Ovary (tissue), 3 donors: ENCODE measurements around the gene BORCS5.

ENCODE experiments used
- CTCF ChIP-seq, 3 donors: fragments of 450-650 bp in 2 of 3; fragments of 200-600 bp in 1 of 3; IDR thresholded peaks; one replicate each; pipeline versions ENCODE4 v1.5.1 to v1.8.0; 2016 to 2022; ENCODE audit warnings: antibody characterized with exemption in 3 of 3, mild to moderate bottlenecking in 1 of 3
- EP300 ChIP-seq: sonication (generic); formaldehyde crosslinking; IDR thresholded peaks from one replicate; pipeline ENCODE4 v1.6.1; 2017; ENCODE audit warnings: antibody characterized with exemption
- POLR2A ChIP-seq: fragments of 450-650 bp; IDR thresholded peaks from one replicate; pipeline ENCODE4 v1.6.1; 2017; ENCODE audit warnings: antibody characterized with exemption, mild to moderate bottlenecking, moderate library complexity
- donor health status: DM: no; HTN: no; CAD: no.

- no peak for TF ChIP-seq CTCF (IDR thresholded peaks at IDR 0.05)
- no peak for TF ChIP-seq POLR2A
- TF ChIP-seq EP300, result no peak
Observed at GRCh38 chr12:12508612-12509011, 151.7 kb downstream of the BORCS5 start.
